LNCaP clone FGC (cell line): Measurements from ENCODE around the gene CBX8.
"Not testable (repeated sequence)": the region's sequence is repeated elsewhere in the genome, so short reads cannot be mapped to it uniquely, and the experiment has no call there.

Experiments
- DNase-seq: peaks from one replicate; pipeline ENCODE4 v3.0.0-alpha.2; 2011; ENCODE audit warnings: low read depth
- H3K4me3 ChIP-seq: 2 replicates; pipeline ENCODE4 v1.5.1; 2011; ENCODE audit warnings: mild to moderate bottlenecking, low read depth, low read length, control low read depth
- TF ChIP-seq, protein P1 (sequence below): IDR thresholded peaks from 2 replicates; pipeline ENCODE4 v1.5.1; 2012; ENCODE audit warnings: mild to moderate bottlenecking; ENCODE audit not compliant: control insufficient read depth, insufficient read depth; ENCODE audit errors: extremely low read depth

CBX8 gene

GRCh38 chr17:79755591-79755990, 41.3 kb downstream of the CBX8 start:
- TF ChIP-seq, protein P1, sequence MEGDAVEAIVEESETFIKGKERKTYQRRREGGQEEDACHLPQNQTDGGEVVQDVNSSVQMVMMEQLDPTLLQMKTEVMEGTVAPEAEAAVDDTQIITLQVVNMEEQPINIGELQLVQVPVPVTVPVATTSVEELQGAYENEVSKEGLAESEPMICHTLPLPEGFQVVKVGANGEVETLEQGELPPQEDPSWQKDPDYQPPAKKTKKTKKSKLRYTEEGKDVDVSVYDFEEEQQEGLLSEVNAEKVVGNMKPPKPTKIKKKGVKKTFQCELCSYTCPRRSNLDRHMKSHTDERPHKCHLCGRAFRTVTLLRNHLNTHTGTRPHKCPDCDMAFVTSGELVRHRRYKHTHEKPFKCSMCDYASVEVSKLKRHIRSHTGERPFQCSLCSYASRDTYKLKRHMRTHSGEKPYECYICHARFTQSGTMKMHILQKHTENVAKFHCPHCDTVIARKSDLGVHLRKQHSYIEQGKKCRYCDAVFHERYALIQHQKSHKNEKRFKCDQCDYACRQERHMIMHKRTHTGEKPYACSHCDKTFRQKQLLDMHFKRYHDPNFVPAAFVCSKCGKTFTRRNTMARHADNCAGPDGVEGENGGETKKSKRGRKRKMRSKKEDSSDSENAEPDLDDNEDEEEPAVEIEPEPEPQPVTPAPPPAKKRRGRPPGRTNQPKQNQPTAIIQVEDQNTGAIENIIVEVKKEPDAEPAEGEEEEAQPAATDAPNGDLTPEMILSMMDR, result no peak
- no peak for DNase-seq
- H3K4me3 ChIP-seq, result no peak overlapping the region

DNA sequence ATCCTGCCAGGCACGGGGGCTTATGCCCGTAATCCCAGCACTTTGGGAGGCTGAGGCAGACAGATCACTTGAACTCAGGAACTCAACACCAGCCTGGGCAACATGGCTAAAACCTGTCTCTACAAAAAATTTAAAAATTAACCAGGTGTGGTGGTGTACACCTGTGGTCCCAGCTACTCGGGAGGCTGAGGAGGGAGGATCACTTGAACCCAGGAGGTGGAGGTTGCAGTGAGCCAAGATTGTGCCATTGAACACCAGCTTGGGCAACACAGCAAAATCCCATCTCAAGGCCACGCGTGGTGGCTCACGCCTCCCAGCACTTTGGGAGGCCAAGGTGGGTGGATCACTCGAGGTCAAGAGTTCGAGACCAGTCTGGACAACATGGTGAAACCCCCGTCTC, 42.0 kb downstream of the CBX8 start:
- not testable (repeated sequence) for H3K4me3 ChIP-seq, DNase-seq

DNA sequence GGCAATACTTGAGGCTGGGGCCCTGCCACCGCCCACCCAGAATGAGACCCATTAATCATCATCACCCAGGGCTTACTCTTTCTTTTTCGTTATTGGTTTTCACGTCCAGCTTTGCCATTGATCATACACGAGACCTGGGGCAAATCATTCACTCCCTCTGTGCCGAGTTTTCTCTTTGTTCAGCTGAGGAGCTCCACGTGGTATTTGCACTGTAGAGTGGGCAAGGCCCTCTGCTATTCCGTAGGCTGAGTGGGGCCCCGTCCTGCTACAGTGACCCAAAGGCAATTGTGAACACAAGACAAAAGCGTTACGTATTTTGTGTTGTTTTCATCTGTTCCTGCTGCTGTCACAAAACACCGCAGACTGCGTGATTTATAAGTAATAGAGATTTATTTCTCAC, 42.5 kb downstream of the CBX8 start:
- no peak for DNase-seq
- TF ChIP-seq, protein P1, result no peak
- no peak overlapping the region for H3K4me3 ChIP-seq

DNA sequence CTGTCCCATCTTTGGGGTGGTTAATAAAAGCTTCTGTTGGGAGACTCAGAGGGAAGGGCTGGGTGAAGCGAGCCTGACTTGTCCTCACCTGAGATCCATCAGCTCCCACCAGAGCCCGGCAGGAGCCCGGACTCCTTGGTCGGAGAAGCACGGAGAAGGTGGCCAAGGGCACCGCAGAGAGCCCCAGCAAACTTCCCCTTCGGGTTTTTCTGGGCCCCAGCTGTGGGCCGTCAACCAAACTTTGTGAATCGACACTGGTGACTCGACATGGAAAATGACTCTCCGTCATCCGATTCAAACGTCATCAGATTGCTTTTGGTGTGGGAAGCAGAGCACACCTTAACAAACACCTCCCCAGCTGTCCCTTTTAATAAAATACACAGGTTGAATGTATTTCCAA, 44.7 kb downstream of the CBX8 start:
- no peak for DNase-seq
- TF ChIP-seq, protein P1, result no peak
- no peak overlapping the region for H3K4me3 ChIP-seq

DNA sequence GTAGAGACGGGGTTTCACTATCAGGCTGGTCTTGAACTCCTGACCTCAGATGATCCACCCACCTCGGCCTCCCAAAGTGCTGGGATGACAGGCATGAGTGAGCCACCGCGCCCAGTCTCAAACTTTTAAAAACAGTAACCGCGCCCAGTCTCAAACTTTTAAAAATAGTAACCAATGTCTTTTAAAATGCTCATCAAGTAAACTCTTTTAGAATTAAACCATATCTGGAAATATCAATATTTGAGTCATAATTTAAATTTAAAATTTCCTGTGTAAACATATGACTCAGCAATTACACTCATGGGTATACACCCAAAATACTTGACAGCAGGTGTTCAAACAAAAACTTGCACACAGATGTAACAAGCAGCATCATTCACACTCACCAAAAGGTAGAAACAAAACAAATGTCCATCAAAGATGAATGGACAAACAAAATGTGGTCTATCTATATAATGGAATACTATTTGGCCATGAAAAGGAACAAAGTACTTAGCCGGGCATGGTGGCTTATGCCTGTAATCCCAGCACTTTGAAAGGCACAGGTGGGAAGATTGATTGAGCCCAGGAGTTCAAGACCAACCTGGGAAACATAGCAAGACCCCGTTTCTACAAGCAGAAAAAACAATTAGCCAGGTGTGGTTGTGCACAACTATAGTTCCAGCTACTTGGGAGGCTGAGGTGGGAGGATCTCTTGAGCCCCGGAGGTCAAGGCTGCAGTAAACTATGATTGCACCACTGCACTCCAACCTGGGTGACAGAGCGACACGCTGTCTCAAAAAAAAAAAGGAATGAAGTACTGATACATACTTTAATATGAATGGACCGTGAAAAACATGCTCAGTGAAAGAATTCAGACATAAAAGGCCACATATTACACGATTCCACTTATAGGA, 46.0 kb downstream of the CBX8 start:
- no peak for DNase-seq
- TF ChIP-seq, protein P1, result no peak
- no peak overlapping the region for H3K4me3 ChIP-seq

GRCh38 chr17:79749958-79750357, 46.9 kb downstream of the CBX8 start:
- TF ChIP-seq, protein P1, result no peak
- no peak overlapping the region for H3K4me3 ChIP-seq
- DNase-seq, result no peak

- no peak overlapping the region for H3K4me3 ChIP-seq
- TF ChIP-seq, protein P1, result no peak
- no peak for DNase-seq
These were observed 47.6 kb downstream of the CBX8 start for GRCh38 chr17:79749156-79749815.
